Measurements from ENCODE around the gene GJA9.

GRCh38 chr1:38858833-38859560 is 22.4 kb downstream of the GJA9 start:
- TF ChIP-seq, protein P1, sequence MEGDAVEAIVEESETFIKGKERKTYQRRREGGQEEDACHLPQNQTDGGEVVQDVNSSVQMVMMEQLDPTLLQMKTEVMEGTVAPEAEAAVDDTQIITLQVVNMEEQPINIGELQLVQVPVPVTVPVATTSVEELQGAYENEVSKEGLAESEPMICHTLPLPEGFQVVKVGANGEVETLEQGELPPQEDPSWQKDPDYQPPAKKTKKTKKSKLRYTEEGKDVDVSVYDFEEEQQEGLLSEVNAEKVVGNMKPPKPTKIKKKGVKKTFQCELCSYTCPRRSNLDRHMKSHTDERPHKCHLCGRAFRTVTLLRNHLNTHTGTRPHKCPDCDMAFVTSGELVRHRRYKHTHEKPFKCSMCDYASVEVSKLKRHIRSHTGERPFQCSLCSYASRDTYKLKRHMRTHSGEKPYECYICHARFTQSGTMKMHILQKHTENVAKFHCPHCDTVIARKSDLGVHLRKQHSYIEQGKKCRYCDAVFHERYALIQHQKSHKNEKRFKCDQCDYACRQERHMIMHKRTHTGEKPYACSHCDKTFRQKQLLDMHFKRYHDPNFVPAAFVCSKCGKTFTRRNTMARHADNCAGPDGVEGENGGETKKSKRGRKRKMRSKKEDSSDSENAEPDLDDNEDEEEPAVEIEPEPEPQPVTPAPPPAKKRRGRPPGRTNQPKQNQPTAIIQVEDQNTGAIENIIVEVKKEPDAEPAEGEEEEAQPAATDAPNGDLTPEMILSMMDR (conservative IDR thresholded peaks at IDR 0.05 in 1 of 2, IDR thresholded peaks at IDR 0.05 in 1 of 2; ENCODE audit: low read depth in 1 of 2, low read length in 2 of 2), result no peak
- TF ChIP-seq EZH2 (IDR thresholded peaks at IDR 0.05; ENCODE audit: low read length, missing control alignments), result no peak

Data from fibroblast of lung (primary cell).